ENCODE measurements around the gene PACSIN2. TPM values are rescaled to one million over a fixed set of nuclear protein-coding genes. Genes with fewer than 3 reads are reported as not detected.

Gene PACSIN2
- total and polyA plus RNA-seq, 8 donors: 63.4 to 149 (median 66.2) TPM

GRCh38 chr22:43053176-43053575, 38.2 kb upstream of the PACSIN2 start:
- ATAC-seq (no peak), DNase-seq (no peak)
- Histone ChIP-seq H3K4me3 (no peak overlapping the region), H3K4me1 (no peaks in the 10 kb centered on the region), H3K27ac (no peak overlapping the region), H3K9me3 (no peaks in the 10 kb centered on the region), H3K36me3 (peaks cover 0 to 10% of the 10 kb centered on the region in 2 donors), H3K27me3 (no peaks in the 10 kb centered on the region)
- intact Hi-C loops (cut with DNase I): no loop called here
- no peak for TF ChIP-seq CTCF (IDR thresholded peaks at IDR 0.05)

GRCh38 chr22:43050995-43051394, 36.0 kb upstream of the PACSIN2 start:
- no peaks in the 10 kb centered on the region for H3K4me1 ChIP-seq
- H3K36me3 ChIP-seq: peaks cover 0 to 10% of the 10 kb centered on the region in 2 donors
- H3K9me3 ChIP-seq: no peaks in the 10 kb centered on the region
- ATAC-seq (no peak), DNase-seq (no peak)
- TF ChIP-seq CTCF (IDR thresholded peaks at IDR 0.05): no peak
- H3K27me3 ChIP-seq: no peaks in the 10 kb centered on the region
- no peak overlapping the region for H3K27ac ChIP-seq
- no peak overlapping the region for H3K4me3 ChIP-seq
- intact Hi-C loops (cut with DNase I): no loop called here

GRCh38 chr22:43047605-43048004, 32.7 kb upstream of the PACSIN2 start:
- Histone ChIP-seq H3K27ac (no peak overlapping the region), H3K9me3 (no peaks in the 10 kb centered on the region), H3K27me3 (no peaks in the 10 kb centered on the region), H3K4me1 (no peaks in the 10 kb centered on the region), H3K4me3 (no peak overlapping the region), H3K36me3 (peaks cover 0 to 10% of the 10 kb centered on the region in 2 donors)
- ATAC-seq (no peak), DNase-seq (no peak)
- no peak for TF ChIP-seq CTCF (IDR thresholded peaks at IDR 0.05)
- intact Hi-C loops (cut with DNase I): no loop called here

GRCh38 chr22:43044290-43044712, 29.4 kb upstream of the PACSIN2 start:
- intact Hi-C loops (cut with DNase I): no loop called here
- no peak for ATAC-seq

GRCh38 chr22:43042101-43042780, 27.3 kb upstream of the PACSIN2 start:
- Histone ChIP-seq H3K36me3 (no peaks in the 10 kb centered on the region), H3K27ac (no peak overlapping the region), H3K4me1 (no peaks in the 10 kb centered on the region), H3K27me3 (no peaks in the 10 kb centered on the region), H3K9me3 (no peaks in the 10 kb centered on the region), H3K4me3 (no peak overlapping the region)
- no peak for ATAC-seq
- intact Hi-C loops (cut with DNase I): no loop called here
- TF ChIP-seq CTCF (IDR thresholded peaks at IDR 0.05): no peak
- no peak for DNase-seq

More at GRCh38 chr22:43044290-43044712, 29.4 kb upstream of the PACSIN2 start:
- no peak for TF ChIP-seq CTCF (IDR thresholded peaks at IDR 0.05)
- Histone ChIP-seq H3K4me1 (no peaks in the 10 kb centered on the region), H3K27me3 (no peaks in the 10 kb centered on the region), H3K4me3 (no peak overlapping the region), H3K9me3 (no peaks in the 10 kb centered on the region), H3K36me3 (no peaks in the 10 kb centered on the region), H3K27ac (no peak overlapping the region)
- DNase-seq: no peak

All from left lung (tissue), 10 donors.